ENCODE data around the gene MYO16.
"Not testable (repeated sequence)": the region's sequence is repeated elsewhere in the genome, so short reads cannot be mapped to it uniquely, and the experiment has no call there.

Gene MYO16

DNA sequence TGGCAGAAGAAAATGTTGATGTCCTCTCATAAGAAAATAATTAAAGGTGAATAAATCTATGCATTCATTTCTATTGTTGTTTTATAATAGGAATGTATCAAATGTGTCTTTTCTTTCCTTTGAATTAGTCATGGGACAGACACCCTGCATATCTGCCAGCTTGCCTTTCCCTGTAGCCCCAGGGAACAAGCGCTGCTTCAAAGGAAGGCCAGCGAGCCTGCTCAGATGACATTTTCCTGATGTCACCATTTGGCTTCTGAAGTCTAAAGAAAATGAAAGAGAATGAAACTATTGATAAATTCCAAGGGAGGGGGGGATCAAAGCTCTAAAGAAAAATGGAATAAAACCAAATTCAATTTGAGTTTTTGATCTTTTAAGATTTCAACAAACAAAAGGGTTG is 582.2 kb downstream of the MYO16 start:
- DNase-seq = no peak

DNA sequence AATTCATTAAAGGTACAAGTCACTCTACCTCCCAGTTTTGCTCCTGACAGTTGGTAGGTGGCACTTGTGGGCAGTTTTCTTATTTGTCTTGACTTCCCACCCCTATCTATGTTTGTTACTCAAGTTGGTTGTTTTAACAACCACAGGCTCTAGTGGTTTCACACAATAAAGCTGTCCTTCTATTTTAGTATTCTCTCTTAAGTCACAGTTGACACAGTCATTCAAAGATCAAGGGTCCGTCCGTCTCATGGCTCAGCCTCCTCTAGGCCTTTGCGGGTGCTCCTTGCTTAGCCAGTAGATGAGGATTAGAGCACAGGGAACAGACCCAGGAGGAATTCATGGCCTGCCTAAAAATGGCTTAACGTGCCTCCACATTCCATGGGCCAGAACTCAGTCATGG is 583.2 kb downstream of the MYO16 start:
- DNase-seq = no peak

DNA sequence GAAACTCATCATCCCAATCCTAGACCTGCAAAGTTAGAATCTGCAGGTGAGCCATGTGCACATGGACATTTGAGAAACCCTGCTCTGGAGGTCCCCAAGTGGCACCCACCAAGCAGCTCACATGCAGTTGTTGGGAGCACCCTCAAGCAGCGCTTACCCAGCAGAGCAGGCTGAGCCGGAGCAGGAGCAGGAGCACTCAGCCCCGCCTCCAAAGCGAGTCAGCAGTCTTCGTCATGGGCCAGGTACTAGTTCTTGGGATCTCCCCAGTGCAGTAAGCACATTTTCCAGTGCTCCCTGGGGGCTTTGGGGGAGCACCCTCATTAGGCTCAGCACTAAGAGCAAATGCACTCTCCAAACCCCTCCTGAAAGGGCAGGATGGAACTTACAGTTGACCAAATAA is 584.3 kb downstream of the MYO16 start:
- DNase-seq = no peak

- no peak for DNase-seq
Measured at GRCh38 chr13:109214393-109214792, 585.0 kb downstream of the MYO16 start.

- no peak for DNase-seq
Measured at GRCh38 chr13:109215377-109215776, 586.0 kb downstream of the MYO16 start.

- not testable (repeated sequence) for DNase-seq
Measured at GRCh38 chr13:109217510-109217909, 588.1 kb downstream of the MYO16 start.

- DNase-seq = no peak
Measured at GRCh38 chr13:109220631-109221030, 591.2 kb downstream of the MYO16 start.

DNA sequence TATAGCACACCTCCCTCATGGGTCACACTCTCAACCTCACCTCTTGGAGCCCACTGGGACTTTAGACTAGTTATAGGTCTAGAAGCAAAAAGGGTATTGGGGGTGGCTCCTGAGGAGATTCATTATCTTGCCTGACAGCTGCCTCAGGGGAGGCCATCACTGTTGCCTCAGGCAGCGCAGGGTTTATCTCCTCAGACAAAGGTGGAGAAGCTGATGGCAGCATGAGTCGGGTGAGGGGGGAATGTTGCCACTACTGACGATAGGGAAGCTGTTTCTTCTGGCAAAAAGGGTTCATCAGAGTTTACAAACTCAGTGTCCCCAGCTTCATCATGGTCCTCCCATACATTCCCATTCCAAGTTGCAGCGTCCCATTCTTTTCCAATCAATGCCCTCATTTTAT is 594.6 kb downstream of the MYO16 start:
- DNase-seq = no peak

- DNase-seq = no peak
Measured at GRCh38 chr13:109226631-109227030, 597.2 kb downstream of the MYO16 start.

GRCh38 chr13:109227344-109227940 is 598.0 kb downstream of the MYO16 start:
- DNase-seq = no peak

- no peak for DNase-seq
Measured at GRCh38 chr13:109228211-109228610, 598.8 kb downstream of the MYO16 start.

- no peak for DNase-seq
Measured at GRCh38 chr13:109231888-109232287, 602.5 kb downstream of the MYO16 start.

DNA sequence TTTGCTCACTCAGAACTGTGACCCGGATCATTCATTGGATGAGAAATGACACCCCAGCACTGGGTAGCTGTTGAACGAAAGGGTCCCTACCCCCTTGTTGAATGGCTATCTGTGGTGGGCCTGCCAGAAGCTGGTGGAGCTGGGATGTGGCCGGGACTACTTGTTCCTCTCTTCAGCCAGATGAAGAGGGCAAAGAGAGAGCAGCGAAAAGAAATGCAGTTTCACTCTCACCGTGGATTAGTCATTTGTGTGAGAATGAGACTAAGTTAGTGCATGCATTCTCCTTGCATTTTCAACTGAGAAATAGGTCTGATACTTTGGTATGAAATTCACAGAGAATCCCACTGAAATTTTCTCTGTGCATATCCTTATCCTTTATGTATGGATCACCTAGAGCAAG is 603.9 kb downstream of the MYO16 start:
- DNase-seq = no peak

DNA sequence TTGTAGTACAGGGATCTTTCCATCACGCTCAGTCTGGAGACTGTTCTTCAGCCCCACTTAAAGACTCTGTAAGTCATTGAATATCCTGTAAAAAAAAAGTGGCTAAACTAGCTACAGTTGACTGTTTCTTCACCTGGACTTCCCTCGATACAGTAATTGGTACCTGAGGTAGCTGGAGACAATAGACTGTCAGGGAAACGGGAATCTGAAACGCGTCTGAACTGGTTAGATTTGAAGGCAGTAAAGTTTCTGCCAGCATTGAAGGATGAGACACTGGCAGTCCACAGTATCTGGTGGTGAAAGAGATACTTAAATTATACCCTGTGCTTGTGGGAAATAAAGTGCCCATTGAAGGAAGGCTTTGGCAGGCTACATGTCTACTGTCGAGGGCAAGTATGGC is 606.5 kb downstream of the MYO16 start:
- DNase-seq = no peak

GRCh38 chr13:109241160-109241559 is 611.7 kb downstream of the MYO16 start:
- DNase-seq = no peak

- no peak for DNase-seq
Measured at GRCh38 chr13:109243311-109243951, 614.0 kb downstream of the MYO16 start.

DNA sequence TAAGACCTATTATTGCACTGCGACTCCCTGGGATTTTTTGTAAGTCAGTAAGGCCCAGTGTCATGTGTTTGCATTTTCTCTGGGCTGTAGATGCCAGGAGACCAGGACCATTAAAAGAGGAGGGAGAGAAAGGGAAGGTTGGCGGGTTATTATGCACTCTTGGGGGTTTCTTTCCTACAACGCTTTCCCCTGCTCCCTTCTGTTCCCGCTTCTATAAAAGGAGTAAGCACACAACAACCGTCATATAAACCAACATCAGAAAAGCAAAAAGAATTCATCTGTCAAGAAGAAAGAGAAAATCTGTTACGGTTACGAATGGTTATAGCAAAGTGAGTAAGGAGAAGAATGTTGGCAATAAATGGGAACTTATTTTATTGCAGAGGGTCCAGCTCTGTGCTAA is 615.2 kb downstream of the MYO16 start:
- no peak for DNase-seq

- no peak for DNase-seq
Measured at GRCh38 chr13:109246001-109246400, 616.6 kb downstream of the MYO16 start.

- DNase-seq = no peak
Measured at GRCh38 chr13:109249780-109250528, 620.5 kb downstream of the MYO16 start.

- DNase-seq = no peak
Measured at GRCh38 chr13:109251956-109252355, 622.5 kb downstream of the MYO16 start.

GRCh38 chr13:109253316-109253715 is 623.9 kb downstream of the MYO16 start:
- DNase-seq = no peak

GRCh38 chr13:109254274-109254673 is 624.9 kb downstream of the MYO16 start:
- no peak for DNase-seq

DNA sequence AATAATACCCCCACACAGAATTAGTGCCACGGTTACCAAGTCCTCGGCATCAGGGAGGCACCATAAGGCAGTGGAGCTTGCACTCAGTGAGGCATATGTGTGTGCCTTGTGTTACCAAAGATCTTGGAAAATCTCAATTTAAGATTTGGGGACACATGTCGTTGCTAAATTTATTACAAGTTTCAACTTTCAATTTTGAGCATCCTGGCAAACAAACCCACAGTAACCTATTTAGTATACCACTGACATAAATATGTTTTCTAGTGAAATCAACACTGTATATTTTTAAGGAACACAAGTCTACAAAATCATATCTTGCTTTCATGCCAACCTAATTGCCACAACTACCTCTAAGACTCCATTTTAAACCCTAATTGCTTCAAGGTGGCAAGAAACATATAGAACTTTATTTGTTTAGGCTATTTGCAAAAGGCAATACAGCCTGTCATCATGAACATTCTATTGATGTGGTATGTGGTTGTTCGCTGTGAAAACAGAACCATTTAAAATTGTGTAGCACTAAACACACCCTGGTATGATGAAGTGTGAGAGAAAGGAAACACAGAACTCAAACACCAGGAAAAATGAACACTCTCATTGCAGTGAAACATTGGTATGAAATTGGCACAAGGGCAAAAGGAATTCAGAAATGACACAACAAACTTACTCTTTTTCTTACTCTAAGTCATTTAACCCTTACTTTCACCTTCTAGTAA is 625.9 kb downstream of the MYO16 start:
- no peak for DNase-seq
